HG03135 (cell line): ENCODE measurements around the gene COIL.

Experiments used
- ATAC-seq: cut with Tn5 transposase; IDR thresholded peaks from one replicate; pipeline ENCODE4 v1.9.1; 2021; ENCODE audit warnings: mild to moderate bottlenecking, moderate library complexity; ENCODE audit not compliant: unreplicated experiment

COIL gene

DNA sequence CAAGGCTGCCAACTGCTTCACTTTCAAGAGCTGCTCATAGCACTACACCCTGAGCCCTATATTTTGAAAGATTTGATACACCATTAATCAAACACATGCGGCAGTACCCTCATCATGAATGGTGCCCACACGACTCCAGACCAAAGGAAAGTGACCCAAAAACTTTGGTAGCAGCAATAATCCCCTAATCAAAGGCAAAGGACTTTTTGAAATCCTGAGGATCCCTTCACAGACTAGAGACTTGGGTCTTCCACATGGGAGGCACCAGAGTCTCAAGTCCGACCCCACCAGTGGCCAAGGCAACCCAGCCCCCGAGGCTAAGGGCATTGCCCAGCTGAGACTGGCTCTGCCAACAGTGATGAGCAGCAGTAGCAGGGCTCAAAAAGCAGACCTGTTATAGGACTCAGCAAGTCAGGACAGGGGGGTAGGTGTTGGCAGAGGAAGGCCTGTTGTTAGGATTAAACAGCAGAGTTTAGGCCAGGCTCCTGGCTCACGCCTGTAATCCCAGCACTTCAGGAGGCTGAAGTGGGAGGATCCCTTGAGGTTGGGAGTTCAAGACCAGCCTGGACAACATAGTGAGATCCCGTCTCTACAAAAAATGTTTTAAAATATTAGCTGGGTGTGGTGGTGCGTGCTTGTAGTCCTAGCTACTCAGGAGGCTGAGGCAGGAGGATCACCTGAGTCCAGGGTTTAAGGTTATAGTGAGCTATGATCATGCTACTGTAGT is 50.2 kb downstream of the COIL start:
- ATAC-seq, result no peak

DNA sequence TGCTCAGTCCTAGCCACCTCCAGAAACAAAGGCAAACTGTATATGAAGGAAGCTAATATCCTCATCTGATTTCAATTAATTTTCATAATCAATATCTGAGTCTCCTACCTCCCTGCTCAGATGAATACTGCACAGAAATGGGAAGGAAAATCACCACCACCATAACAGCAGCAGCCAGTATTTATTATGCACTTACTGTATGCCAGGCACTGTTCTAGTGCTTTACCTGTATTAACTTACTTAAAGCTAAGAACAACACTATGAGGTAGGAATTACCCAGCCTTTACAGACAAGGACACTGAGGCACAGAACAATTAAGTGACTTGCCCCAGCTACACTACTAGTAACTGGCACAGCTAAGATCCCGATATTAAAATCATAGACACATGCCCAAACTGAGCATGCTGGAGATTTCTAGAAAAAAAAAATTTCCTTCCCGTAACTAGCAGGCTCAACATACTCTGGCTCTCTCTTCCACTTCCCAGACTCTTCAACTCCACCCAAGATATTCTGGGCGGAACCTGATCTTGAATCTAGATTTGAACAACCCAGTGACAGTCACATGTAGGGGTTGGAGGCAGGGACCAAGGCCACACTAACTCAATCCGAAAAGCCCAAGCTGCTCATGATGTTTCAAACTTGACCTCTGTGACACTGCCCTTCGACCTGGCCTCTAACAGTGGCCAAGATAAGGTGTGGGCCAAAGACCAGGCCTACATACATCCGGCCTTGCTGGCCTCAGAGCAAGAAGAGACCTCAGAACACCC is 50.9 kb downstream of the COIL start:
- ATAC-seq, result no peak

DNA sequence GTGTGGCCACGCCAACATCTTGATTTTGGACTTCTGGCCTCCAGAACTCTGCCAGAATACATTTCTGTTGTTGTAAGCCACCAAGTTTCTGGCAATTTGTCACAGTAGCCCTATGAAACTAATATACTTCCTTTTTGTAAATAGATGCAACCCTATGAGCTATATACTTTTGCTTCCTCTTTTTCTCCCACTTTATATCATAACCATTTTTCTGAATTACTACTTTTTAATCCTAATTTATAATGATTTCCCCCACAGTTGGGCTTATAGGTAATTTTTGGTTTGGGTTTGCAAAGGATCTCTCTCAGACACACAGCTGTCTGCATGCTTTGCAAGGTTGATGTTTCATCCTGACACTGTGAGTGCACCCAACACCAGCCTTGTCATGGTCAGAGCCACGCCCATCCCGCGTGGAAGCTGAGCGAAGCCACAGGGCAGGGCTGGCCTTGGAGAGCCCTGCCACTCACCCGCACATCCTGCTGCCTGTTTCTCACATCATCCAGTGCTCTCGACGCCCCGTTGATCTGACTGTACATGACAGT is 52.8 kb downstream of the COIL start:
- ATAC-seq, result peak; percentile 90

DNA sequence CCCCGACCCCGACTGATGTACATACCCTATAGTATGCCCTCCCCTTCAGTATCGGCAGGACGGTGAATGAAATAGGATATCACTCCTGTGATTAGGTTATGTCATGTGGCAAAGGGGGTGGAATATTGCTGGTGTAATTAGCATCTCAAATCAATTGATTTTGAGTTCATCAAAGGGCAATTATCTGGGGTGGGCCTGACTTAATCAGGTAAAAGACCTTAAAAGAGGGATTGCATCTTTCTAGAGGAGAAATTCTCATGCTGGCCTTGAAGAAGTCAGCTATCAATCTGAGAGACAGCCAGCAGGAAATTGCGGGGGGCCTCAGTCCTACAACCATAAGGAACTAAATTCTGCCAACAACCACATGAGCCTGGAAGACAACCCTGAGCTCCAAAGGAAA is 57.3 kb downstream of the COIL start:
- no peak for ATAC-seq

DNA sequence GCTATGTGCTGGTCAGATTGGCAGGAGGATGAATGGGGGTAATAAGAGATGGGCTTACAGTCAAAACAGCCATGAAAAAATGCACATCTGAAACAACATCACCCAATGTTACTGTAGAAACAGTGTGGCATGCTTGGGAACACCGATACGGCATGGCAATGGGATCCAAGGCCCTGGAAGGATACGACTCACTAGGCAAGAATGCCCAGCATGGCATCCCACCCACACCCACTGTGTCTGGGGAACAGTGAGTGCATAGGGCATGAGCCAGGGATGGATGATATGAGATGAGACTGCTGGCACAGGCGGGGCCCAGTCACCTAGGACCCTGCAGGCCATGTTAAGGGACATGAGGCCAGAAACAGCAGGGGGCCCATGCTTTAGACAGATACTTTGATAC is 58.5 kb downstream of the COIL start:
- no peak for ATAC-seq

DNA sequence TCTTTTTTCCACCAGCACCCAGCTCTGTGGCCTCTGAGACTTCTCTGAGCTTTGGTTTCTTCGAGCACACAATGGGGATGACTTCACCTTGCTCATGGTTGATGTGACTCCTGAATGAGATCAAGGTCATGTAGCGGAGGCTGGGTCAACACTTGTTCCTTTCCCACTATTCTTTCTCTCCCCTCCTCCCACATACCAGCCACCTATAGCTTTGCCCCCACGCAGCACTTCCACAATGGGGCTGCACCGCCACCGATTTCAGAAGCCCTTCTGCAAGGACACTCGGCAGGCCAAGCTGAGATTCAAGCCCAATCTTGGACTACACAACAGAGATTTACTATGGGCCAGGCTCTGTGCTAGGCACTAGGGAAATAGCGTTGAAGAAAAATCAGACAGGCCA is 61.4 kb downstream of the COIL start:
- no peak for ATAC-seq

DNA sequence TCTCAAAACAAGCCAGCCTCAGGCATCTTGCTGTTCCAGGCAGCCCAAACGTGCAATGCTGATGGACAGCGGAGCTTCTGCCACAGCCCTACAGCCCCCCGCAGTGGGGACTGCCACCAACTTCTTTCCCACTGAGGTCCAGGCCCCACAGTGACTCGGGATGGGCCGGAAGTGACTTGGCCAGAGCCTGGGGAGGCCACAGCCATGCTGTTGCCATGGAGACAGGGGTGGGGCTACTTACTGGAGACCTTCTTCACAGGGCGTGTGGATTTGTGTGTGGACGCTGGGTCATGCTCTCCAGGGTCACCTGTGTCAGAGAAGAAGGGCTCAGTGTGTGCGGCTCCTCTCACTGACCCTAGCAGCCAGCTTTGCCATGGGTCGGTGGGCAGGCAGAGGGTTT is 62.0 kb downstream of the COIL start:
- no peak for ATAC-seq

DNA sequence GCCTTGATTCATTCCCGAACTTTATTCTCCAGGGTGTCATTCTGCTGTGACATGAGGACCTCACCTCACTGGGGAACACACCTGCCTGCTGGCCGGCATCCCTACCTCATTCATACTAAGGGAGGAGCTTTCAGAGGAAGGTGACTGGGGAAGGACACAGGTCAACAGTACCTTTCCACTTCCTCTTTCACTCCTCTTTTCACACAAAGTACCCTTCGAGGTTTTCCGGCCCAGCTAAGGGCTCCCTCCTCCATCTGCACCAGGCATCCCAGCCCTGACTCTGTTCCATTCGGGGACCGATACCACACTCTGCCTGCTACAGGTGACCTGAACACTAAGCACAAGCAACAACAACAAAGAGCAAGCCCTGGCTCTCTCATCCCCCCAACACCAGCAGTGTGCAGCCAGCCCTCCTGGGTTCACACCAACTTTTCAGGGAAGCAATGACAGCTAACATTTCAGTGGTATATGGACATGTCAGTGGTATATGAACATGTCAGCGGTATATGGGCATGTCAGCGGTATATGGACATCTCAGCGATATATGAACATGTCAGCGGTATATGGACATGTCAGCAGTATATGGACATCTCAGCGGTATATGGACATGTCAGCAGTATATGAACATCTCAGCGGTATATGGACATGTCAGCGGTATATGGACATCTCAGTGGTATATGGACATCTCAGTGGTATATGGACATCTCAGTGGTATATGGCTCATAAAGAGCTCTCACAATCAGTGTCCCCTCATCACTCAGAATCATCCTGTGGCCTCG is 63.0 kb downstream of the COIL start:
- ATAC-seq, result no peak

DNA sequence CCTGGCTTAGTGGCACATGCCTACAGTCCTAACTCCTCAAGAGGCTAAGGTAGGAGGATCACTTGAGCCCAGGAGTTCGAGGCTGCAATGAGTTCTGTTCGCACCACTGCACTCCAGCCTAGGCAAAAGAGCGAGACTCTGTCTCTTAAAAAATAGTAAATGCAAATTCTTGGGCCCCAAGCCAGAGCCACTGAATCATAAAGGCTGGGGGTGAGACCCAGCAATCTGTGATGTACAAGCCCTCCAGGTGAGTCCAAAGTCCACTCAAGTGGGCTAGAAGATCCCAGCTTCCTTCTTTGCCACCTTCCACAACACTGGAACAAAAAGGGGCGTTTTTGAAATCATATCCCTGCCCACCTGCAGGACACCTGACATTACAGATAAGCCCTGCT is 63.9 kb downstream of the COIL start:
- ATAC-seq, result no peak

DNA sequence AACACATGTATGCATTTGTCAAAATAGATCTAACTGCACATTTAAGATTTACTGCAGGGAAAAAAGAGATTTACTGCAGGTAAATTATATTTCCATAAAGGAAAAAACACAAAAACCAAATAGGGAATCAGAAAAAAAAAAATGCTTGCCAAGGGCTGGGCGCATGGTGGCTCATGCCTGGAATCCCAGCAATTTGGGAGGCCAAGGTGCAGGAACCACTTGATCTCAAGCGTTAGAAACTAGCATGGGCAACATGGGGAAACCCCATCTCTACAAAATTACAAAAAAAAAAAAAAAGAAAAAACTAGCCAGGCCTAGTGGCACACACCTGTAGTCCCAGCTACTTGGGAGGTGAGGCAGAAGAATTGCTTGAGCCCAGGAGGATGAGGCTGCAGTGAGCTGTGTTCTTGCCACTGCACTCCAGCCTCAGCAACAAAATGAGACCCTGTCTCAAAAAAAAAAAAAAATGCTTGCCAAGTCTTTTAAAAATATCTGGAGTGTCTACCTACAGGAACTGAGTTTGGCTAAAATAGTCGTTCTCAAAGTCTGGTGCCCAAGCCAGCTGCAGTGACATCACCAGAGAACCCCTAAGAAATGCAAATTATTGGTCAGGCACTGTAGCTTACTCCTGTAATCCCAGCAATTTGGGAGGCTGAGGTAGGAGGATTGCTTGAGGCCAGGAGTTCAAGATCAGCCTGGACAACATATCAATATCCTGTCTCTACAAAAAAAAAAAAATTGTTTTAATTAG is 64.5 kb downstream of the COIL start:
- no peak for ATAC-seq

DNA sequence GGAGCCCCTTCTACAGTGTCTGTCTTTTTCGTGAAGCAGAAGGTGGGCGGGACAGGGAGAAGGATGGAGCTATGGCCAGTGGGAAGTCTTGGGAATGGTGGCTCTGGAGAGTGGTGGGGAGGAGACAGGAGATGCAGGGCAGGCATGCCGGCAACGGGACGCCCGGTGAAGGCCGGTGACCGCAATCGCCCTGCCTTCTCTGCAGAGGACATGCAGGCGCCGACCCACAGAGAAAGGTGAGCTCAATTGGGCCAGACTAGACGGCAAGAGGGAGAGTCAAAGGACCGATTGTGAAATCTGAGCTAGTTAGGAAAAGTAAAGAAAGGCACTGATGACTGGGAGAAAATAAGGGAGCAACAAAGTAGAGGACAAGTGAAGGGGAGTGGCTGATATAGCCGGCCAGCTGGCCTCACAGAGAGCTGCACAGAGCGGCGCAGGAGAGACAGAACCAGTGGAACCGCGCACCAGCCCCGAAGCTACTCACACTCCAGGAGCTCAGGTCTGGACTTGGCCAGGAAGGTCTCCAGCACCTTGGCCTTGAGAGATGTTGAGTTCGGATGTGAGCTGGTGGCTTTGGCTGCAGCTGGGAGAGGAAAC is 65.9 kb downstream of the COIL start:
- no peak for ATAC-seq

DNA sequence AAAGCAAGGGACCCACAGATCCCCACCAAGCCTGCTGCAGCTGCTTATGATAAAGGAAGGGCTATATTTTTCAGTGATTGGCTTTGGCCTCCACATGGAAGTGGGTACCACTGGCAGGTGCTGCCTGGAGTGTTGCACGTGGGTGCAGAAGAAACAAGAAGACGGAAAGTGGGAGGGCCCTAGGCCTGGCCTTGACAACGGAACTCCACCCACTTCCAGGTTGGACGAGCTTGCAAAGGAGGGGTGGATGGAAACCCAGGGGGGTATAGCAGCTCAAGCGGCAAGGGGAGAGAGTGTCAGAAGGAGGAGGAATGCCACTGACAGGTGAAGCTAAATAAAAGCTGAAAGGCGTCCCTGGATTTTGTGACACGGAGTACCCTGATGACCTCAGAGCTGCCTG is 67.3 kb downstream of the COIL start:
- no peak for ATAC-seq

DNA sequence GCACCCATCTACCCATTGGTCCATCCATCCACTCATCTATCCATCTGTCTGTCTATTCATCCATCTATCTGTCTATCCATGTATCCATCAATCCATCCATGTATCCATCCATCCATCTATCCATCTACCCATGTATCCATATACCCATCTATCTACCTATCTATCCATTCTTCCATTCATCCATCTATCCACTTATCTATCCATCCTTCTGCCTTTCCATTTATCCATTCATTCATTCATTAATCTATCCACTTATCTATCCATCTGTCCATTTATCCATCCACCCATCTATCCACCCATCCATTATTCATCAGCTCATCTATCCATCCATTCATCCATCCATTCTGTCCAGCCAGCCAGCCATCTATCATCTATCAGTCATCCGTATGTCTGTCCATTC is 68.5 kb downstream of the COIL start:
- no peak for ATAC-seq

DNA sequence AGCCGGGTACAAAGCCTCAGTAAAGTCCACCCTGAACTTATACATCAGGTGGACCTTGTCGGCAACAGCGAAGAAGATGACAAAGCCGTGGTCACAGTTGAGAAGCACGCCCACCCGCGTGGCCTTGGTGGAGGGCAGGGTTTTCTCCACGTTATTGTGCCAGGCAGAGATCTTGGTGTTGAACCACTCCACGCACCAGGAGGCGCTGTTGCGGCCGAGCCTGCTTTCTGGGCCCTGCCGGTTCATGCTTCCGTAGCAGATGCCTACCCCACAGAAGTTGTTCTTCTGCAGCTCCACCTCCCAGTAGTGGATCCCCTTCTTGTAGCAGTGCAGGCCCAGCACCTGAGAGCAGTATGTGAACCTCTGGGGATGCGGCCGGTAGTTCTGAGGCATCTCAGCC is 69.1 kb downstream of the COIL start:
- ATAC-seq, result no peak

DNA sequence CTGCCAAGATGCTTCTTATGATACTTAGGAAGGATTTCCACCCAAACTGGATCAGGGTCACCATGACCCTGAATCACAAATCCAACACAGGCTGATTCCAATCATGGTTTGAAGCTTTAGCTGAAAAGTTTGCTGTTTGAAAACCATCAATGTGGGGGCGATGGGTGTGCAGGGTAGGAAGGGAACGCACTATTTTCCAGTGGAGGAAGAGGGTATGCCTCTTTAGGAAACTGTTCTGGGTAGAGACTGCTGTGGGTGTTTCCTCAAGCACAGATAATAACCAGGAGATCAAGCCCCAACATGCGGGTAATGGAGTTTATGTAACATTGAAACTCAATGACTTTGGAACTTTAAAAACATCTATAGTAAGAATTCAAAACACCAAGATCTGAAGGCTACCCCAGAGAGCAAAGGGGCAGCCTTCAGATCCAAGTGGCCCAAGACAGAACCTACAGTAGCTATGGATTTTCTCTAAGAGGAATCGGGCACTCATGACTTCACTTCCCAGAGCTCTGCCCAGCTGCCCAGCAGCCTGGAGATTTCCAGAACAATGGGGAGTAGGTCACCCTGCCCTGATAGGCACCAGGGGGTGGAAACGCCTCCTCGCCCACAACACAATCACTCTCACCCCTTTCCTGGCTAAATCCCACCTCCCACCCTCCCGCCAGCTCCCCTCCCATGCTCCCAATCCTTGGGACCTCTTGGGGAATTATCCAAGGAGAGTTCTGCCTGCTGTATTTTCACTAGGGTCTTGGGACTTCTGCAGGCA is 69.8 kb downstream of the COIL start:
- no peak for ATAC-seq

DNA sequence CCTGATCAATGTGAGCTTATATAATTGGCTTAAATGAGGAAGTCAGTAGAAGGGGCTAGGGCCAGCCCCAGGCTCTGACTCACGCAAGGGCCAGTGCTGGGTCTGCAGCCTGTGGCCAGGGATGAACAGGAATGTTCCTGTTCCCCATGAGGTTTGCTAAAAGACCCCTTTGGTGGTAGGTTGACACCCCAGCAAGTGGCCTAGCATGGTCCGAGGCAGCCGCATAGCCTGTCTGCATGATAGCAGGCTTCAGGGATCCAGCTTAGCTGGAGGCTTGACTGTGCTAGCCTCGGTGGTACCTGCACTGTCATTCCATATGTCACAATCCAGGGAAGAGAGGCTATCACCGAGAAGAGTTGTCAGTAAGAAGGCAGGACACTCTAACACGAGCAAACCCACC is 70.5 kb downstream of the COIL start:
- ATAC-seq, result no peak
